WTC11 (cell line): ENCODE data around the gene LOXL3. TPM values are rescaled to one million over a fixed set of nuclear protein-coding genes. Genes with fewer than 3 reads are reported as not detected.

Experiments used
- ATAC-seq: fragments of 200-7000 bp; cut with Tn5 transposase; 2 replicates; pipeline ENCODE4 v1.10.0; 2021; ENCODE audit warnings: mild to moderate bottlenecking, moderate library complexity
- CTCF ChIA-PET: fragments of 300-600 bp; sonication (Branson Sonifier 250); formaldehyde crosslinking; loops from one replicate; lab custom pipeline; 2021; ENCODE audit warnings: antibody characterized with exemption; lab: Charles Lee
- POLR2A ChIA-PET: fragments of 350-600 bp; sonication (Branson Sonifier 250); formaldehyde crosslinking; loops from one replicate; lab custom pipeline; 2021; ENCODE audit warnings: antibody characterized with exemption; lab: Charles Lee
- DNase-seq: peaks from one replicate; pipeline ENCODE4 v3.0.0; 2021; ENCODE audit warnings: low spot score
- H3K27ac Mint-ChIP-seq: 2 replicates; pipeline ENCODE4 v1.8.0; 2021; ENCODE audit warnings: mixed read lengths
- H3K27me3 Mint-ChIP-seq: 2 replicates; pipeline ENCODE4 v1.8.0; 2021; ENCODE audit warnings: low read depth, mild to moderate bottlenecking, moderate library complexity, mixed read lengths
- H3K36me3 Mint-ChIP-seq: 2 replicates; pipeline ENCODE4 v1.8.0; 2021; ENCODE audit warnings: mixed read lengths
- H3K4me1 Mint-ChIP-seq: 2 replicates; pipeline ENCODE4 v1.8.0; 2022; ENCODE audit warnings: mixed read lengths
- H3K4me3 Mint-ChIP-seq: 2 replicates; pipeline ENCODE4 v1.8.0; 2021; ENCODE audit warnings: mild to moderate bottlenecking, moderate library complexity, mixed read lengths
- H3K9me3 Mint-ChIP-seq: 2 replicates; pipeline ENCODE4 v1.8.0; 2021; ENCODE audit warnings: mixed read lengths
- ATF2 ChIP-seq: sonication (generic); formaldehyde crosslinking; IDR thresholded peaks from 2 replicates; pipeline ENCODE4 v1.8.1; 2022; ENCODE audit warnings: low read depth, missing genetic modification reagents, borderline replicate concordance
- ATF3 ChIP-seq: sonication (generic); formaldehyde crosslinking; conservative IDR thresholded peaks from 2 replicates; pipeline ENCODE4 v1.8.1; 2022; ENCODE audit warnings: mild to moderate bottlenecking, missing genetic modification reagents
- CTCF ChIP-seq: fragments of 200-600 bp; IDR thresholded peaks from 2 replicates; pipeline ENCODE4 v1.8.0; 2022; ENCODE audit warnings: antibody characterized with exemption
- E2F5 ChIP-seq: sonication (generic); formaldehyde crosslinking; IDR thresholded peaks from 2 replicates; pipeline ENCODE4 v1.8.1; 2022; ENCODE audit warnings: mild to moderate bottlenecking, moderate library complexity, missing genetic modification reagents
- ESRRA ChIP-seq: sonication (generic); formaldehyde crosslinking; IDR thresholded peaks from 2 replicates; pipeline ENCODE4 v1.8.1; 2022; ENCODE audit warnings: mild to moderate bottlenecking, missing genetic modification reagents, borderline replicate concordance
- ETV6 ChIP-seq: sonication (generic); formaldehyde crosslinking; IDR thresholded peaks from 2 replicates; pipeline ENCODE4 v1.8.1; 2022; ENCODE audit warnings: mild to moderate bottlenecking, missing genetic modification reagents
- MYBL2 ChIP-seq: sonication (generic); formaldehyde crosslinking; IDR thresholded peaks from 2 replicates; pipeline ENCODE4 v1.8.1; 2023; ENCODE audit warnings: mild to moderate bottlenecking, moderate library complexity, missing genetic modification reagents
- NFE2L1 ChIP-seq: sonication (generic); formaldehyde crosslinking; IDR thresholded peaks from 2 replicates; pipeline ENCODE4 v1.8.1; 2023; ENCODE audit warnings: missing genetic modification reagents
- NR1H2 ChIP-seq: sonication (generic); formaldehyde crosslinking; IDR thresholded peaks from 2 replicates; pipeline ENCODE4 v1.9.0; 2021; ENCODE audit warnings: mild to moderate bottlenecking, moderate library complexity, missing genetic modification reagents
- PREB ChIP-seq: sonication (generic); formaldehyde crosslinking; IDR thresholded peaks from 2 replicates; pipeline ENCODE4 v1.8.1; 2022; ENCODE audit warnings: mild to moderate bottlenecking, missing genetic modification reagents, moderate library complexity, borderline replicate concordance
- RELA ChIP-seq: sonication (generic); formaldehyde crosslinking; IDR thresholded peaks from 2 replicates; pipeline ENCODE4 v1.8.1; 2022; ENCODE audit warnings: missing genetic modification reagents, mild to moderate bottlenecking, borderline replicate concordance
- RORB ChIP-seq: fragments of 250-450 bp; sonication (Bioruptor Pico); IDR thresholded peaks from 2 replicates; pipeline ENCODE4 v1.9.0; 2021; ENCODE audit warnings: mild to moderate bottlenecking
- TP53 ChIP-seq: sonication (generic); formaldehyde crosslinking; IDR thresholded peaks from 2 replicates; pipeline ENCODE4 v1.8.1; 2023; ENCODE audit warnings: mild to moderate bottlenecking, missing genetic modification reagents
- USF1 ChIP-seq: sonication (generic); formaldehyde crosslinking; IDR thresholded peaks from 2 replicates; pipeline ENCODE4 v1.8.0; 2022; ENCODE audit warnings: mild to moderate bottlenecking, missing genetic modification reagents
- ZBTB43 ChIP-seq: sonication (generic); formaldehyde crosslinking; IDR thresholded peaks from 2 replicates; pipeline ENCODE4 v1.8.1; 2023; ENCODE audit warnings: mild to moderate bottlenecking, missing genetic modification reagents
- ZNF532 ChIP-seq: fragments of 250-450 bp; sonication (Bioruptor Pico); IDR thresholded peaks from 2 replicates; pipeline ENCODE4 v1.9.0; 2021; ENCODE audit warnings: mild to moderate bottlenecking, borderline replicate concordance
- ZSCAN18 ChIP-seq: fragments of 250-450 bp; sonication (Bioruptor Pico); IDR thresholded peaks from 2 replicates; pipeline ENCODE4 v2.1.2; 2022; ENCODE audit warnings: mild to moderate bottlenecking, moderate library complexity
- total RNA-seq: library from RNA; stranded (reverse); gene quantifications from 3 replicates; pipeline ENCODE4 v1.2.3, GENCODE V29; 2021

Gene LOXL3
- total RNA-seq, 1 experiment from 2014 or later: 21.1 TPM

GRCh38 chr2:74512744-74513604 lies 40.8 kb downstream of the LOXL3 start (continued):
- TF ChIP-seq PREB (CRISPR knock-in tag): no peak
- TF ChIP-seq ZNF532 (CRISPR knock-in tag): no peak
- TF ChIP-seq CTCF: no peak
- TF ChIP-seq RORB: no peak
- no peak for TF ChIP-seq E2F5 (CRISPR knock-in tag)
- no peak for TF ChIP-seq TP53 (CRISPR knock-in tag)

GRCh38 chr2:74511104-74511989 lies 42.4 kb downstream of the LOXL3 start:
- Mint-ChIP-seq H3K27me3 (peaks cover 95% of the 10 kb centered on the region), H3K36me3 (peaks cover 6% of the 10 kb centered on the region), H3K9me3 (peaks cover 1% of the 10 kb centered on the region; the same call in 1 of the 2 replicates), H3K4me1 (peaks cover 30% of the 10 kb centered on the region), H3K27ac (no peak overlapping the region), H3K4me3 (no peak overlapping the region)
- ChIA-PET CTCF (interaction anchor here (0.8 to 1.2 kb wide), 3 partner anchors 10 to 76 kb away, joined by 3 to 6 read pairs (median 4); no protein-coding TSS in a partner anchor), POLR2A (interaction anchor here (0.7 kb wide), 2 partner anchors 10 to 29 kb away, joined by 5 to 6 read pairs; no protein-coding TSS in a partner anchor)
- TF ChIP-seq NFE2L1 (CRISPR knock-in tag): no peak
- TF ChIP-seq ATF2 (CRISPR knock-in tag): no peak
- no peak for TF ChIP-seq ZSCAN18 (CRISPR knock-in tag)
- no peak for TF ChIP-seq PREB (CRISPR knock-in tag)
- no peak for TF ChIP-seq USF1 (CRISPR knock-in tag)
- no peak for TF ChIP-seq ZBTB43 (CRISPR knock-in tag)
- TF ChIP-seq RELA (CRISPR knock-in tag): no peak
- TF ChIP-seq NR1H2: no peak
- TF ChIP-seq ETV6 (CRISPR knock-in tag): no peak
- no peak for TF ChIP-seq ATF3 (CRISPR knock-in tag)
- TF ChIP-seq ESRRA (CRISPR knock-in tag): no peak
- TF ChIP-seq MYBL2 (CRISPR knock-in tag): no peak
- DNase-seq (no peak), ATAC-seq (no peak)
